Measurements from ENCODE around the gene CD3G.

GRCh38 chr11:118325283-118325682, 18.9 kb upstream of the CD3G start:
- TF ChIP-seq POLR2A (IDR thresholded peaks at IDR 0.05; ENCODE audit: low read depth, low read length) (no peak), CTCF (conservative IDR thresholded peaks at IDR 0.05; ENCODE audit: low read depth, low read length) (no peak), RAD21 (IDR thresholded peaks at IDR 0.05; ENCODE audit: low read length) (no peak), ELK1 (IDR thresholded peaks at IDR 0.05; ENCODE audit: borderline replicate concordance, low read depth, low read length) (no peak), CHD1 (IDR thresholded peaks at IDR 0.05; ENCODE audit: low read depth, low read length) (no peak), RFX5 (IDR thresholded peaks at IDR 0.05; ENCODE audit: low read depth, low read length) (no peak), CEBPB (IDR thresholded peaks at IDR 0.05; ENCODE audit: low read depth, low read length) (no peak), MXI1 (IDR thresholded peaks at IDR 0.05; ENCODE audit: borderline replicate concordance, low read depth, low read length) (no peak), BHLHE40 (IDR thresholded peaks at IDR 0.05; ENCODE audit: low read depth, low read length) (no peak), SMC3 (IDR thresholded peaks at IDR 0.05; ENCODE audit: low read depth, low read length) (no peak)

Measured in IMR-90 (cell line).